IMR-90 (cell line): ENCODE data around the gene COL2A1. TPM values are rescaled to one million over a fixed set of nuclear protein-coding genes. Genes with fewer than 3 reads are reported as not detected.

Source experiments
- ATAC-seq: fragments of 200-7000 bp; cut with Tn5 transposase; 2 replicates; pipeline ENCODE4 v1.9.1; 2020; ENCODE audit warnings: low read depth, mild to moderate bottlenecking, moderate library complexity
- BruUV-seq: library from RNA; stranded (reverse); fragments of 400-500 nt; replicated peaks from 2 replicates; lab custom pipeline; 2021; lab: Mats Ljungman, UMichigan
- CTCF ChIA-PET: fragments of 300-600 bp; formaldehyde crosslinking; extraction: SDS; loops from one replicate; lab custom pipeline; 2021; ENCODE audit warnings: antibody characterized with exemption; lab: Yijun Ruan, JAX
- POLR2A ChIA-PET: fragments of 300-600 bp; sonication (Branson Sonifier 250); formaldehyde crosslinking; loops from one replicate; lab custom pipeline; 2022; ENCODE audit warnings: antibody characterized with exemption; ENCODE audit not compliant: unreplicated experiment; lab: Charles Lee
- DNase-seq: peaks from one replicate; pipeline ENCODE4 v3.0.0; 2013
- H2AFZ ChIP-seq: replicated peaks from 2 replicates; pipeline ENCODE3; 2013; ENCODE audit warnings: low read length, mild to moderate bottlenecking; ENCODE audit not compliant: poor library complexity
- H2AK5ac ChIP-seq: 2 replicates; pipeline ENCODE4 v1.6.1; 2013; ENCODE audit warnings: low read depth, low read length, inconsistent platforms
- H2AK9ac ChIP-seq: replicated peaks from 2 replicates; pipeline ENCODE3; 2013; ENCODE audit warnings: mild to moderate bottlenecking, low read depth, low read length, moderate library complexity; ENCODE audit not compliant: poor library complexity
- H2BK120ac ChIP-seq: 2 replicates; pipeline ENCODE4 v1.6.1; 2013; ENCODE audit warnings: low read depth, low read length, inconsistent platforms
- H2BK15ac ChIP-seq: 3 replicates; pipeline ENCODE4 v1.6.1; 2013; ENCODE audit warnings: low read depth, low read length, inconsistent platforms
- H2BK20ac ChIP-seq: 2 replicates; pipeline ENCODE4 v1.6.1; 2013; ENCODE audit warnings: low read depth, mild to moderate bottlenecking, inconsistent platforms, low read length, moderate library complexity
- H2BK5ac ChIP-seq: 2 replicates; pipeline ENCODE4 v1.6.1; 2013; ENCODE audit warnings: mild to moderate bottlenecking, low read depth, low read length, inconsistent platforms; ENCODE audit not compliant: poor library complexity, severe bottlenecking
- H3K14ac ChIP-seq: replicated peaks from 2 replicates; pipeline ENCODE4 v1.6.1; 2013; ENCODE audit warnings: low read depth, low read length, inconsistent platforms
- H3K18ac ChIP-seq: 2 replicates; pipeline ENCODE4 v1.6.1; 2013; ENCODE audit warnings: low read depth, low read length, control low read depth
- H3K23ac ChIP-seq: 2 replicates; pipeline ENCODE4 v1.6.1; 2013; ENCODE audit warnings: low read depth, low read length, inconsistent platforms
- H3K27ac ChIP-seq: 2 replicates; pipeline ENCODE4 v1.5.1; 2013; ENCODE audit warnings: mild to moderate bottlenecking, control low read depth, low read length; ENCODE audit not compliant: insufficient read depth
- H3K27me3 ChIP-seq: 2 replicates; pipeline ENCODE4 v1.6.1; 2013; ENCODE audit warnings: low read length; ENCODE audit not compliant: control insufficient read depth, insufficient read depth
- H3K36me3 ChIP-seq: 2 replicates; pipeline ENCODE4 v1.6.1; 2013; ENCODE audit warnings: low read length, mixed read lengths; ENCODE audit not compliant: control insufficient read depth, insufficient read depth
- H3K4ac ChIP-seq: 2 replicates; pipeline ENCODE4 v1.6.1; 2013; ENCODE audit warnings: low read depth, low read length, inconsistent platforms
- H3K4me1 ChIP-seq: 2 replicates; pipeline ENCODE4 v1.6.1; 2013; ENCODE audit warnings: low read length, mixed read lengths; ENCODE audit not compliant: control insufficient read depth, insufficient read depth
- H3K4me2 ChIP-seq: 2 replicates; pipeline ENCODE4 v1.6.1; 2013; ENCODE audit warnings: low read depth, mild to moderate bottlenecking, control low read depth, low read length, moderate library complexity
- H3K4me3 ChIP-seq: 2 replicates; pipeline ENCODE4 v1.5.1; 2013; ENCODE audit warnings: low read depth, mild to moderate bottlenecking, control low read depth, low read length, moderate library complexity; ENCODE audit not compliant: insufficient read depth
- H3K56ac ChIP-seq: 2 replicates; pipeline ENCODE4 v1.6.1; 2013; ENCODE audit warnings: low read length, inconsistent platforms; ENCODE audit not compliant: insufficient read depth; ENCODE audit errors: extremely low read depth
- H3K79me1 ChIP-seq, 2 experiments: 2 replicates each; pipeline ENCODE4 v1.6.1; 2013; ENCODE audit warnings: low read length in 2 of 2, inconsistent platforms in 1 of 2, low read depth in 1 of 2
- H3K9ac ChIP-seq: 2 replicates; pipeline ENCODE4 v1.6.1; 2013; ENCODE audit warnings: low read depth, low read length, control low read depth
- H3K9me1 ChIP-seq: 2 replicates; pipeline ENCODE4 v1.6.1; 2013; ENCODE audit warnings: low read length, inconsistent platforms; ENCODE audit not compliant: insufficient read depth
- H3K9me3 ChIP-seq: 2 replicates; pipeline ENCODE4 v1.6.1; 2013; ENCODE audit warnings: low read length; ENCODE audit not compliant: control insufficient read depth, insufficient read depth
- H4K20me1 ChIP-seq: 2 replicates; pipeline ENCODE4 v1.6.1; 2013; ENCODE audit warnings: low read length, inconsistent platforms; ENCODE audit not compliant: insufficient read depth
- H4K5ac ChIP-seq: 2 replicates; pipeline ENCODE4 v1.6.1; 2013; ENCODE audit warnings: mild to moderate bottlenecking, low read depth, low read length, control low read depth
- H4K8ac ChIP-seq, 2 experiments: 2 replicates each; pipeline ENCODE4 v1.6.1; 2013; ENCODE audit warnings: low read depth in 2 of 2, low read length in 2 of 2, control low read depth in 1 of 2, inconsistent platforms in 1 of 2
- H4K91ac ChIP-seq: 2 replicates; pipeline ENCODE4 v1.6.1; 2013; ENCODE audit warnings: low read depth, low read length, inconsistent platforms; ENCODE audit not compliant: insufficient read depth
- BHLHE40 ChIP-seq: fragments of 150-350 bp; IDR thresholded peaks from 2 replicates; pipeline ENCODE4 v1.6.1; 2016; ENCODE audit warnings: mild to moderate bottlenecking, low read depth, low read length
- CEBPB ChIP-seq: IDR thresholded peaks from 2 replicates; pipeline ENCODE4 v1.6.1; 2012; ENCODE audit warnings: low read depth, low read length, improper control_type of control experiment
- CHD1 ChIP-seq: IDR thresholded peaks from 2 replicates; pipeline ENCODE4 v1.6.1; 2012; ENCODE audit warnings: low read depth, low read length, improper control_type of control experiment
- CTCF ChIP-seq: conservative IDR thresholded peaks from 2 replicates; pipeline ENCODE4 v1.5.1; 2012; ENCODE audit warnings: mild to moderate bottlenecking, low read depth, low read length, improper control_type of control experiment
- FOS ChIP-seq: fragments of 150-350 bp; IDR thresholded peaks from 2 replicates; pipeline ENCODE4 v1.6.1; 2016; ENCODE audit warnings: low read depth, low read length
- MAZ ChIP-seq: IDR thresholded peaks from 2 replicates; pipeline ENCODE4 v1.6.1; 2012; ENCODE audit warnings: low read depth, mild to moderate bottlenecking, low read length, improper control_type of control experiment, moderate library complexity, borderline replicate concordance
- MXI1 ChIP-seq: IDR thresholded peaks from 2 replicates; pipeline ENCODE4 v1.6.1; 2012; ENCODE audit warnings: low read depth, mild to moderate bottlenecking, low read length, moderate library complexity, borderline replicate concordance
- NFE2L2 ChIP-seq: fragments of 150-350 bp; IDR thresholded peaks from 2 replicates; pipeline ENCODE4 v1.6.1; 2016; ENCODE audit warnings: low read depth, mild to moderate bottlenecking, low read length
- POLR2A ChIP-seq: IDR thresholded peaks from 2 replicates; pipeline ENCODE4 v1.6.1; 2012; ENCODE audit warnings: mild to moderate bottlenecking, low read depth, low read length
- RAD21 ChIP-seq: IDR thresholded peaks from 2 replicates; pipeline ENCODE4 v1.6.1; 2012; ENCODE audit warnings: low read length, improper control_type of control experiment
- RCOR1 ChIP-seq: IDR thresholded peaks from 2 replicates; pipeline ENCODE4 v1.6.1; 2012; ENCODE audit warnings: mild to moderate bottlenecking, low read length, improper control_type of control experiment; ENCODE audit not compliant: insufficient replicate concordance
- RFX5 ChIP-seq: IDR thresholded peaks from 2 replicates; pipeline ENCODE4 v1.8.0; 2012; ENCODE audit warnings: low read depth, mild to moderate bottlenecking, low read length, moderate library complexity
- SMC3 ChIP-seq: fragments of 150-350 bp; IDR thresholded peaks from 2 replicates; pipeline ENCODE4 v1.6.1; 2016; ENCODE audit warnings: low read depth, mild to moderate bottlenecking, antibody characterized with exemption, low read length, moderate library complexity
- USF2 ChIP-seq: fragments of 150-350 bp; IDR thresholded peaks from 2 replicates; pipeline ENCODE4 v1.6.1; 2017; ENCODE audit warnings: mild to moderate bottlenecking, antibody characterized with exemption, low read length, low read depth
- WGBS, 2 experiments: methylation state at CpG; one replicate each; pipeline versions ENCODE4 v1.1.5 to v1.1.7; 2013; ENCODE audit warnings: missing lambda C conversion rate in 2 of 2; ENCODE audit not compliant: insufficient read length in 1 of 2; ENCODE audit errors: extremely low coverage in 2 of 2; 5-methylcytosine and 5-hydroxymethylcytosine counted together
- dilution Hi-C: fragments of 300-500 bp; cut with HindIII; formaldehyde crosslinking; loops from one replicate; pipeline ENCODE4 v1.14.3; 2018; ENCODE audit warnings: low sequenced_read_pairs; ENCODE audit not compliant: unreplicated experiment
- in situ Hi-C: fragments of 300-500 bp; cut with MboI; formaldehyde crosslinking; loops from 3 replicates; pipeline ENCODE4 v1.14.3; 2019; ENCODE audit warnings: low sequenced_read_pairs, inconsistent platforms, mixed read lengths
- intact Hi-C: fragments of 100-400 bp; cut with micrococcal nuclease; formaldehyde crosslinking; loops from 2 replicates; pipeline ENCODE4 v1.10.0; 2022
- polyA plus RNA-seq, 3 experiments: library from polyadenylated mRNA; depleted of rRNA; stranded (reverse); fragments of >200 nt; gene quantifications; 2 replicates each; pipeline ENCODE4 v1.2.3, GENCODE V29; 2012; ENCODE audit warnings: low replicate concordance in 1 of 3
- total RNA-seq: library from RNA; depleted of rRNA; stranded (reverse); fragments of >200 nt; gene quantifications from 2 replicates; pipeline ENCODE4 v1.2.3, GENCODE V29; 2012

Gene COL2A1
- total and polyA plus RNA-seq, 2 of the 4 experiments (the other 2 are of a cell fraction): 0.05 TPM; not detected in 1

- Histone ChIP-seq H2BK5ac (no peak overlapping the region), H2AK9ac (no peak overlapping the region), H4K8ac (no peak overlapping the region), H3K4me3 (no peak overlapping the region), H3K27ac (no peak overlapping the region), H3K79me1 (no peaks in the 10 kb centered on the region), H2BK120ac (no peak overlapping the region), H3K9ac (no peak overlapping the region), H3K23ac (no peak overlapping the region), H3K18ac (no peak overlapping the region), H2AK5ac (no peak overlapping the region), H3K4ac (no peak overlapping the region), H3K9me3 (no peaks in the 10 kb centered on the region), H4K5ac (no peak overlapping the region), H4K20me1 (no peaks in the 10 kb centered on the region), H4K91ac (no peak overlapping the region), H3K56ac (no peak overlapping the region), H3K27me3 (peaks cover 56% of the 10 kb centered on the region), H2AFZ (no peak overlapping the region), H2BK20ac (no peak overlapping the region), H3K36me3 (no peaks in the 10 kb centered on the region), H3K14ac (no peak overlapping the region), H3K4me1 (peaks cover 4% of the 10 kb centered on the region; the same call in 1 of the 2 replicates), H3K9me1 (no peaks in the 10 kb centered on the region), H2BK15ac (no peak overlapping the region), H3K4me2 (no peak overlapping the region)
- DNase-seq (no peak), ATAC-seq (no peak)
- intact Hi-C loops: no loop called here
- ChIA-PET POLR2A (no interaction called here), CTCF (interaction anchor here (0.6 to 1.1 kb wide), 2 partner anchors 8 to 290 kb away, joined by 3 to 4 read pairs; no protein-coding TSS in a partner anchor)
- WGBS, 2 experiments: 38% methylated on average over 1 of the region's 5 CpGs; no CpG with 5 or more reads in 1 of the 2 experiments
- dilution Hi-C loops: no loop called here
- in situ Hi-C loops: no loop called here
- BruUV-seq: no TSS peak
- TF ChIP-seq CTCF (no peak), NFE2L2 (no peak), MXI1 (no peak), SMC3 (no peak), CHD1 (no peak), POLR2A (no peak), RAD21 (no peak), BHLHE40 (no peak), RCOR1 (no peak), CEBPB (no peak), USF2 (no peak), RFX5 (no peak), MAZ (no peak), FOS (no peak)
Observed at GRCh38 chr12:48028541-48029431, 24.5 kb upstream of the COL2A1 start.
